HuH-7.5 (cell line): ENCODE results near the gene RMND1.
A peak's percentile ranks its signal among the peaks of the same experiment; 100 is the strongest.
"Not testable (repeated sequence)": the region's sequence is repeated elsewhere in the genome, so short reads cannot be mapped to it uniquely, and the experiment has no call there.

ENCODE experiments used
- DNase-seq: peaks from one replicate; pipeline ENCODE4 v3.0.0; 2011; ENCODE audit warnings: low spot score

RMND1 gene, protein sequence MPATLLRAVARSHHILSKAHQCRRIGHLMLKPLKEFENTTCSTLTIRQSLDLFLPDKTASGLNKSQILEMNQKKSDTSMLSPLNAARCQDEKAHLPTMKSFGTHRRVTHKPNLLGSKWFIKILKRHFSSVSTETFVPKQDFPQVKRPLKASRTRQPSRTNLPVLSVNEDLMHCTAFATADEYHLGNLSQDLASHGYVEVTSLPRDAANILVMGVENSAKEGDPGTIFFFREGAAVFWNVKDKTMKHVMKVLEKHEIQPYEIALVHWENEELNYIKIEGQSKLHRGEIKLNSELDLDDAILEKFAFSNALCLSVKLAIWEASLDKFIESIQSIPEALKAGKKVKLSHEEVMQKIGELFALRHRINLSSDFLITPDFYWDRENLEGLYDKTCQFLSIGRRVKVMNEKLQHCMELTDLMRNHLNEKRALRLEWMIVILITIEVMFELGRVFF

GRCh38 chr6:151451950-151452749 is at the start of gene RMND1:
TSS of gene RMND1 (minus strand) at chr6:151452126. CDS start at chr6:151445811, 6,315 bp downstream.
- peak; percentile 96 for DNase-seq

GRCh38 chr6:151499551-151499950 is 47.6 kb upstream of the RMND1 start:
- DNase-seq, result no peak

- DNase-seq, result no peak
Measured at GRCh38 chr6:151498327-151498726, 46.4 kb upstream of the RMND1 start.

DNA sequence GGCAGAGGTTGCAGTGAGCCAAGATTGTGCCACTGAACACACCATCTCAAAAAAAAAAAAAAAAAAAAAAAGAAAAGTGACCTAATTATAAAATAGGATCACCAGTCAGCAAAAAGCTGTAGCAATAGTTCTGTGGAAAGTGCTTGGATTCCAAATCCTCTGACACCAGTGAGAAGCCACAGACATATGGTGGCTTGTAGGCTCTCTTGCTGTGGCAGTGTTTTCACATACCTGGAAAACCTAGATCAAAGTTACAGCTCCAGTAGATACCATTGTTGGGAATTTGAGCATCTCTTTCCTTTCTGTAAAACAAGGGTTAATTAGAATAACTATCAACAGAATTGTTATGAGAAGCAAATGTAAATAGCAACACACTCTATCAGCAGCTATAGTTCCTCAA is 46.0 kb upstream of the RMND1 start:
- no peak for DNase-seq

- DNase-seq, result no peak
Measured at GRCh38 chr6:151495380-151495779, 43.5 kb upstream of the RMND1 start.

- no peak for DNase-seq
Measured at GRCh38 chr6:151494936-151495320, 43.0 kb upstream of the RMND1 start.

DNA sequence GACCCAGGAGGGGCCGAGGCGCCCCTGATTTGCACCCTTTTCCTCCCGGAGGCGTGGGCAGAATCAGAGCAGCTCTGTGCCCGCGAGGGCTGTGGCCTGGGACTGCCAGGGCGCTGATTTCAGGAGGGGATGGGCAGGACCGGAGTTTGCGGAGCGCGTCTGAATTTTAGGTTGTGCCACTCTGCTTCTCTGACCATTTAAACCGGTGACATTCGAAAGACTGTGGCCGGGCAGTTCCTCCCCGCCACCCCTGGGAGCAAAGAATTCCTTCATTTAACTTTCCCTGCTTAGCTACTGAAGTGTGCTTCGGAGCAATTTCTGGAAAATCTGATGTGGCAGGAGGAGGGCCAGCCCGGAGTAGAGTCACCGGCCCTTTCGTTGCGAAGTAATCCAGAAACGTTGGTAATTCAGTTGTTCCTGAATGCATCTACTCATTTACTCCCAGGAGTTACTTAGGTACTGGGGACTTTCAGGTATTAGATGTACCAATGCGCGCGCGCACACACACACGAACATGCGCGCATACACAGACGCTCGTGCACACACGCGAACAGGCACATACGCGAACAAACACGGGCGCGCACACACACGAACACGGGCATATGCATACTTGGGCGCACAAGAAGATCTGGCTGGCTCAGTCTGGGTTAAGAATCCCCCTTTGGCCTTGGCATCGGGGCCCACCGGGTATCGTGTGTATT is 42.5 kb upstream of the RMND1 start:
- DNase-seq, result peak; percentile 43

DNA sequence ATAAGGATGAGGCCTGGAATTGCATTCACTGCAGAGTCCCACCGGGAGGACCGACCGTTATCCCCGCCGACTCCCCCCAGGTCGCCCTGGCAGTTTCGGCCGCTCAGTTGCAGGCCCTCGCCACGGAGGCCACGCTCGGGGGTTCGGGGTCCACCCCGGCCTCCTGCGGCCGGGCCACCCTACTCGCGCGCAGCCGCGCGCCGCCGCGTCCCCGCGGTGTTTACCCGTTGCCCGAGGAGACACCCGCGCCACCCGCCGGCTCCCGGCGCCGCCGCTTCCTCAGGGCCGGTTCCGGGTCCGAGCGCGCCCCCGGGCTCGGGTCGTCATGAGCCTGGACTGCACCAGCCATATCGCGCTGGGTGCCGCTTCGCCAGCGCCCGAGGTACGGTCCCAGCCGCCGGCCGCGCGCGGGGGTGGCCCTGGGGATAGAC is 41.9 kb upstream of the RMND1 start, which contains the start of gene CCDC170:
TSS of gene CCDC170 (plus strand) at position 214 of the 431 bp plus-strand sequence. CDS start at position 326, 112 bp downstream.
- DNase-seq, result peak; percentile 57

GRCh38 chr6:151493161-151493803 is 41.4 kb upstream of the RMND1 start:
- no peak for DNase-seq

- no peak for DNase-seq
Measured at GRCh38 chr6:151490996-151491395, 39.1 kb upstream of the RMND1 start.

GRCh38 chr6:151488226-151488625 is 36.3 kb upstream of the RMND1 start:
- no peak for DNase-seq

DNA sequence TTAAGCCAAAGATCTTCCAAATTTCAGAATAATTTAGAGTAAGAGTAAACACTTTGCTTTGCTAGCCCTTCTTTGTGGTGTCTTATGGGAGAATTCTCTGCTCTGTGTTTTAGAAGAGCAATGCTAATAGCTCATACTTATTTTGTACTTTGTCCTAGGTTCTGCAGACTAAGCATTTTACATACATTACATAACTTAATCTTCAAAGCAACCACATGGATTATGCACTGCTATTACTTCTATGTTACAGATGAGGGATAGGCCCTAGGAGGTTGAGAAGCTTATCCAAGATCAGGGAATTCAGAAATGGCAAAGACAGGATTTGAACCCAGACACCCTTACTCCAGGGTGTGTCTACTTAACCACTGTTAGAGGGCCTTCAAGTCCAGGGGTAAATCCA is 32.1 kb upstream of the RMND1 start:
- no peak for DNase-seq

GRCh38 chr6:151482290-151482689 is 30.4 kb upstream of the RMND1 start:
- no peak for DNase-seq

DNA sequence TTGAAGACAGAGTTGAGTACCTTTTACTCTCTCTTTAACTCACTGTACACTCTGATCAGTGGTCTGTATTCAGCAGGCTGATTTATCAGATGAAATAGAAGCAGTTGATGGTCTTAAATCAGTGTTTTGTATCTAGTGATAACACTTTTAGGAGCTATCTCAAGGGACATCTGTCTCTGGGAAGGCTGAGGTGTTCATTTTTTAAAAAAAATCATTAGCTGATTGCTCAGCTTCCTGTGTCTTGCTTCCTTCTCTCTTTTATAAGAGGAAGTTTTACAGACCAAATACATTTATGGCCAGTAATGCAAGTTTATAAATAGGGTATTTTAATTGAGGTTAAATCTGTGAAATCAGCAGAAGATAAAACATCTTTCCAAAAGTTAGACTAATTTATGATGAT is 29.9 kb upstream of the RMND1 start:
- DNase-seq, result no peak

DNA sequence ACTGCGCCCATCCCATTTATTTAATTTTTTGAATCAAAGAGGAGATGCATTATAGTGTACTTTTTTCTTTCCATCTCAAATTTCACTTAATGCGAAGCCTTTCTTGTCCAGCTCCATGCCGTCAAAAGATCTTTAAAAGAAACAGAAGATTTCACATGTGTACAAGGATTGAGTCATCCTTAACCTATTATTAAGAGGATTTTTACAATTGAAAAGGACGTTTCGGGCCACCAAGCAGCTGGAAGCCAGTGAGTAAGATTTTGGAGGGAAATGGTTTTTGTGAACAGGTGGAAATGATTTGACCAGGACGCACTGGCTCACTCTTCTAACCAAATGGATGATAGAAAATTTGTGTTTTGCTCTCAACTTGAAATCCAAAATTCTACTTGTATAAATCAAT is 26.7 kb upstream of the RMND1 start:
- no peak for DNase-seq

DNA sequence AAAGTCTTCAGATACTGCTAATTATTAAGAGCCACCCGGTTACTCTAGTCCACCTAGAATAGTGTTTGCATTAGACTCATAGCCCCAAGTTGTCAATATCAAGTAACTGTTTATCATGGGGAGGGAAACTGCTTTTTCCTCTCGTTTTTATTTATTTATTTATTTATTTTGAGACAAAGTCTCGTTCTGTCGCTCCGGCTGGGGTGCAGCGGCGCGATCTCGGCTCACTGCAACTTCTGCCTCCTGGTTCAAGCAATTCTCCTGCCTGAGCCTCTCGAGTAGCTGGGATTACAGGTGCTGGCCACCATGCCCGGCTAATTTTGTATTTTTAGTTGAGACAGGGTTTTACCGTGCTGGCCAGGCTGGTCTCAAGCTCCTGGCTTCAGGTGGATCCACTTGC is 25.8 kb upstream of the RMND1 start:
- DNase-seq, result no peak

GRCh38 chr6:151475653-151476523 is 24.0 kb upstream of the RMND1 start:
- DNase-seq, result no peak

GRCh38 chr6:151464702-151465101 is 12.8 kb upstream of the RMND1 start:
- no peak for DNase-seq

GRCh38 chr6:151461673-151462072 is 9.7 kb upstream of the RMND1 start:
- DNase-seq, result no peak

- DNase-seq, result not testable (repeated sequence)
Measured at GRCh38 chr6:151455751-151456398, 3.9 kb upstream of the RMND1 start.
